Measurements from ENCODE around the gene CD79A.
"Not testable (repeated sequence)": the region's sequence is repeated elsewhere in the genome, so short reads cannot be mapped to it uniquely, and the experiment has no call there.

CD79A gene

GRCh38 chr19:41863209-41863931 is 13.7 kb upstream of the CD79A start:
- no peak for FAIRE-seq

- FAIRE-seq, result no peak
These were observed 12.7 kb upstream of the CD79A start for GRCh38 chr19:41864374-41864773.

DNA sequence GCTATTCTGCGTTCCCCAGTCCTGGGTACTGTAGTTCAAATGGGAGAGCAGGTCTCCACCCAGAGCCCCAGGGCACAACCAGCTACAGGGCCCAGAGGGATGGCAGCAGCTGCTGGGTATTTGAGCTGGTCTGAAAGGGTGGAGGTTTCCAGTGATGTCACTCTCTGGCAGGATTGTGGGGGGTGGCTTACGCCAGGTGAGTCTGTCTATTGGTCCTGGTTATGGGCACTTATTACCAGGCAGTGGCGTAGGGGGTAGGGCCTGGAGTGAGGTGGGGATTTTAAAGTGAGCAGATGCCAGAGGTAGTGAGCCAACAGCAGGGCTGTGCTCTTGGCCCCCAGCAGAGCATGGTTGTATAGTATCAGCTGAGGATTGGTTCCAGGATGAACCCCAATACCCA is 10.8 kb upstream of the CD79A start:
- FAIRE-seq, result no peak

DNA sequence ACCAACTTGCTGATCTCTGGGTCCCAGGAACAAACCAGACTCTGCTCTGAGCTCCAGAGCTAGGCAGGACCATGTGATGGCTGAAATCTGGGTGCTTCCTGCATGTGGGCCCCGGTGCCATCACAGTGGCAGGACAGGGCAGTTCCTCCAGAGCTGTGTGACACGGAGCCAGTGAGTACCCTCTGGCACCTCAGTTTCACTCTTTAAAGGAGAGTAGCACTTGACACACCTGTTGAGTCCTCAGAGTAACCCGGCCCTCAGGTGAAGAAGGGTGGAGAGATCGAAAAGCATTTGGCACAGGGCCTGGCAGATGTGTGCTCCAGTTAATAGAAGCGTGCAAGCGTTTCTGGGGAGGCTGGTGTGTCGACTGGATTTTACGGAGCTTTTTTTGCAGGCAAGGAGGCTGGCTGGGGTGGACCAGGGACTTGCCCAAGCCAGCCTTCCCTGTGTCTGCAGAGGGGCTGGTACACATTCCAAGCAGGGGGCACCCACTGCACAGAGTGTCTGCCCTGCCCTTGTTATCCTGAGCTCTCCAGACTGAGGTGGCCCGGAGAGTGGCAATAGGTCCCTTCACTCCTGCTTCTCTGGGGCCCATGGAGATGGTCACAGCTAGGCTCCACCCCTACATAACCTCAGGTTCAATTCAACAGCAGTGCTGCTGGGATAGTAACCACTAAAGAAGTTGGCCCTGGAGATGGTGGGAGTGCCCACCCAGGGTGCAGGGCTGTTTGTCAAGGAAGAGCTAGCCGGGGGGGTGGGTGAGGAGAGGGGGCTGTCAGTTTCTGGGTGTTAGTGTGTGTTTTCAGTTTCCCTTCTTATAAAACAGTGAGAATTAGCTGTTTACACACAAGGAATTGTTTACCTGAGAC is 8.7 kb upstream of the CD79A start:
- FAIRE-seq, result no peak

- FAIRE-seq, result no peak
These were observed 8.1 kb upstream of the CD79A start for GRCh38 chr19:41868989-41869300.

- FAIRE-seq, result no peak
These were observed 7.6 kb upstream of the CD79A start for GRCh38 chr19:41869374-41869955.

DNA sequence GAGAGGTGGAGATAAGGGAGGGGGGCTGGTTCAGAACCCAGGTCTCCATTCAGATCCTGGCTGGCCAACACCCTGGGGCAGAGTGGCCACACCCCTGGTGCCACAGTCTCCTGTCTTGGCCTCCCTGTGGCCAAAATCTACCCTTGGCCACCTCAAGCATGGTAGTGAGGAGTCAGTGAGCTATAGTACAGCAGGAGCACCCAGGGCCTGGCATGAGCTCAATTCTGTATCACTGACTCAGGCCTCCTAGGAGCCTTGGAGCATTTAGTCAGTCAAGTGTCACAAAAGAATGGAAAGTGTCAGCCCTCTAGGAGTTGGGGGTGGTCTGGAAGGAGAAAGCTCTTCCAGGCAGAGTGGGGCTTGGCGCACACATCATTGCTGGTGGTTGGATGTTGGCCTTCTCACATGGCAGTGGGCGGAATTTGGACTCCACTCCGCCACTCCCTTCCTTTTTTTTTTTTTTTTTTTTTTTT is 6.6 kb upstream of the CD79A start:
- FAIRE-seq, result no peak

DNA sequence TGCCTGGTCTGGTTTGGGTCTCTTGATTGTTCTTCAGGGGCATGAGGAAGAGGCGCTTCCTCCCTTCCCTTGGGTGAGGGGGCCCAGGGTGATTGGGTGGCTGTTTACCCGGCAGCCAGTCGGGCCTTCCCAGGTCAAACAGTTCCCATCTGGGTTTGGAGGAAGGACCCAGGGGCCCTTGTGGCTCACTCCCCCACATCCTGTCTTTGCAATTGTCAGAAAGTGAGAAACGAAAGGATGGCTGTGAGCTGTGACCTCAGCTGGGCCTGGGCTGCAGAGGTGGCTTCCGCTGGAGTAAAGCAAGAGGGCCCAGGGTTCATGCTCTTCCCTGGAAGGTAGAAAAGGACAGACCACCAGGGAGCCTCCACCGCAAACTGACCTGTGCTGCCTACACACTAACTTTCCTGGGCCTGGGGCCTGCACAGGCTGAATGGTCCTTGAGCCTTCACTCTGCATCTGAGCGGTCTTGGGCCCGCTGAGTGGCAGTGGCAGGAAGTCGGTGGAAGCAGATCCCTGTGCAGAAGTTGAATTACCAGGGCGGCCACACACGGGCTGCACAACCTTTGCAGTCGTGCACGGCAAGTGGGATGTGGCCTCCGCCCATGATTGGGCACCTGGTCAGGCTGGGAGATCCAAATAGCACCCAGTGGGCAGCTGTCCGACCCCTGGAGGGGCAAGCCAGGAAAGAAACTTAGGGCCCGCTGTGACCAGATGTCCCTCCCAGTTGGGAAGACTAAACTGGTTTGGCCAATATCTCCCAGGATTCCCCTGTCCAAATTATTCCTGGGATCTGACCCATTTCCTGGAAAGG is 5.3 kb upstream of the CD79A start:
- FAIRE-seq, result no peak

DNA sequence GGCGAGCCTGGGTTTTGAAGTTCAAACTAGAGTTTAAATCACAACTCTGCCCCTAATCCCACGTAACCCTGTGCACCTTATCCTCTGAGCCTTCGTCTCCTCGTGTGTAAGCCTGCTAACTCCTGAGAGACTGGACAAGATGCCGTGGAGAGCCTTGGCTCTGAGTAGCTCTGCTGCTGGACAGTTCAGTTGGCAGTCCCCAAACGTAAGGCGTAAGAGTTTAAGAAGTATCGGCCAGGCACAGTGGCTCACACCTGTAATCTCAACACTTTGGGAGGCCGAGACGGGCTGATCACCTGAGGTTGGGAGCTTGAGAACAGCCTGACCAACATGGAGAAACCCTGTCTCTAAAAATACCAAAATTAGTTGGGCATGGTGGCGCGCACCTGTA is 4.7 kb upstream of the CD79A start:
- FAIRE-seq, result no peak

DNA sequence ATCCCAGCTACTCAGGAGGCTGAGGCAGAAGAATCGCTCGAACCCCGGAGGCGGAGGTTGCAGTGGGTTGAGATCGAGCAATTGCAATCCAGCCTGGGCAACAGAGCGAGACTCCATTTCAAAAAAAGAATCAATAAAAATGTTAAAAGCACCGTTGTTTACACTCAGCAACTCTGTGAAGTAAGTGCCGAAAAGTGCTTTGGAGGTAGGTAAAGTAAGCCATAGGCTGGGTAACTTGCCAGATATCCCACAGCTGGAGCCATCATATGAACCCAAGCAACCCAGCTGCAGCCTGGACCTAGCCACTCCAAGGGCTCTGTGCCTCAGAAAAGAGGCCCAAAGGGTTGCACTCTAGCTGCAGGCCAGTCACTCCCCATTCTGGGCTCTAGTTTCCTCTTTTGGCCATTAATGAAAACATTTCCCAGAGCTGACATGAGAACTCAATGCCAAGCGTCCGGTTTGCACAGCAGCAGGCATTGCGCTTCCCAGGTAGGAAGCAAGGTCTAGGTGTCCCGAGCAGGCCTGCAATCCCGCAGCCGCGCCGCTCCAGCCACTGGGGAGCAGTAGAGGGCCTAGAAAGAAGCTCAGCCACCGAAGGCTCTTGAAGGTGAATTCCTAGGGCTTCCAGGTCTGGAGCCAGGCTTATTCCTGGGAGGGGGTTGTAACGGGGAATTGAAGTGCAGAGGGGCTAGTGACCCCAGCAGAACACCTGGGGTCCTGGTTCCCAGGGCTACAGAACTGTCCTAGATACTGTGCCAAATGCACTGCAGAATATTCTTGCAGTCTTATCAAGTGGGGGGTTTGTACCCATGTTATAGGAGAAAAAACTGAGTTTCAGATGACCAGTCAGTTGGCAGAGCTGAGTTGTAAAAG is 4.1 kb upstream of the CD79A start:
- no peak for FAIRE-seq

DNA sequence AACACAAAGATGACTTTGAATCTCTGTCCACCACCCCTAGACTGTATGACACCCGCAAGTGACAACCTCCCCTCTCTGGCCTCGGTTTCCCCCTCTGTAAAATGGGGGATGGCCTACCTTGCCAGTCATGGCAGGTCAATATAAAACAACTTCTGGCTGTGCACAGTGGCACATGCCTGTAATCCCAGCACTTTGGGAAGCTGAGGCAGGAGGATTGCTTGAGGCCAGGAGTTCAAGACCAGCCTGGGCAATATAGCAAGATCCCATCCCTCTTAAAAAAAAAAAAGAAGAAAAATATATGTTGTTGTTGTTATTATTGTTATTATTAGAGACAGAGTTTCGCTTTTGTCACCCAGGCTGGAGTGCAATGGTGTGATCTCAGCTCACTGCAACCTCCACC is 1.1 kb upstream of the CD79A start:
- FAIRE-seq, result not testable (repeated sequence)

- FAIRE-seq, result no peak
These were observed 1.1 kb downstream of the CD79A start for GRCh38 chr19:41877916-41878905.

DNA sequence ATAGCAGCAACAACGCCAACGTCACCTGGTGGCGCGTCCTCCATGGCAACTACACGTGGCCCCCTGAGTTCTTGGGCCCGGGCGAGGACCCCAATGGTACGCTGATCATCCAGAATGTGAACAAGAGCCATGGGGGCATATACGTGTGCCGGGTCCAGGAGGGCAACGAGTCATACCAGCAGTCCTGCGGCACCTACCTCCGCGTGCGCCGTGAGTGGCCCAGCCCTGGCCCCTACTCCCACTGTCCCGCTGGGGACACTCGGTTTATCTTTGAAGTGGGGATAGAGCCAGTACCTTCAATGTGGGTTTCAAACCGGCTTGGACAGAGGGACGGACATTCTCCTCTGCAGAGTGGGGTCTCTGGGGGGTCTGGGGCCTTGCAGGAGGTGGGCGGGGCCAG is 2.0 kb downstream of the CD79A start:
- no peak for FAIRE-seq

DNA sequence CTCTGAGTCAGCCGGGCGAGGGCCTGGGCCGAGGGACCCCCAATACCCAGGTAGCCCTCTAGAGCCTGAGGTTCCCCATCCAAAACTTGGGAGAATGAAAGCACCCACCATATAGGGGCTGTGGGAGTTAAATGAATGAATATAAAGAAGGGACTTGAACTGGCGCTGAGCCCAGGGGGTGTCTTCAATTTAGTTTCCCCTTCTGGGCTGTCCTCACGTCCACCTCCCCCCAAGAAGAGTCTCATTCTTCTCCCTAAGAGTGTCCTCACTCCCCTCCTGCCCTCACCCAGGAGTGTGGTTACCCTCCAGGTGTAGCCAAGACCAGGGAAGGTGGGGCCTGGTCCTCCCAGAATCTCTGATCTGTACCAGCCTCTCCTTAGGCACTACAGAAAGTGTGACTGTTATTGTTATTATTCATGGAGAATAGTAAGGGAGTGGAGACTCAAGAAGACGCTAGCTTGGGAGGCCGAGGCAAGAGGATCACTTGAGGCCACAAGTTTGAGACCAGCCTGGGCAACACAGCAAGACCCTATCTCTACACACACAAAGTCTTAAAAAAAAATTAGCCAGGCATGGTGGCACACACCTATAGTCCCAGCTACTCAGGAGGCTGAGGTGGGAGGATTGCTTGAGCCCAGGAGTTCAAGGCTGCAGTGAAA is 2.7 kb downstream of the CD79A start:
- FAIRE-seq, result no peak

DNA sequence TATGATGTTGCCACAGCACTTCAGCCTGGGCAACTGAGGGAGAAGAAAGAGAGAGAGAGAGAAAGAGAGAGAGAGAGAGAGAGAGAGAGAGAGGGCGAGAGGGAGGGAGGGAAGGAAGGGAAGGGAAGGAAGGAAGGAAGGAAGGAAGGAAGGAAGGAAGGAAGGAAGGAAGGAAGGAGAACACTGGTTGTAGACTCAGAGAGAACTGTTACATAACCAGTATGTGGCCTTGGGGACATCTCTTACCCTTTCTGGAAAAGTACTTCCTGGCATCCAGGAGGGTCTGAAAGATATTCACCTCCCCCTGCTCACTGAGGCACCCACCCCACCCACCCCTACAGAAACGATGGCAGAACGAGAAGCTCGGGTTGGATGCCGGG is 3.2 kb downstream of the CD79A start:
- FAIRE-seq, result no peak

- no peak for FAIRE-seq
These were observed 5.7 kb downstream of the CD79A start, which contains the start of gene ARHGEF1 for GRCh38 chr19:41882568-41883462. TSS of gene ARHGEF1 (plus strand) at chr19:41883184. CDS start at chr19:41888083, 4,899 bp downstream.

GRCh38 chr19:41883463-41883820 is 6.4 kb downstream of the CD79A start:
- FAIRE-seq, result no peak

GRCh38 chr19:41883821-41884733 is 7.0 kb downstream of the CD79A start:
- no peak for FAIRE-seq
